CD4-positive, CD25-positive, alpha-beta regulatory T cell (primary cell): Measurements from ENCODE around the gene GPR89B. TPM values are rescaled to one million over a fixed set of nuclear protein-coding genes. Genes with fewer than 3 reads are reported as not detected.
"Not testable (repeated sequence)": the region's sequence is repeated elsewhere in the genome, so short reads cannot be mapped to it uniquely, and the experiment has no call there.

ENCODE experiments used
- ATAC-seq, 2 donors: fragments of 150-1000 bp; cut with Tn5 transposase; one replicate each; pipeline ENCODE4 v1.10.0; 2021; ENCODE audit warnings: low read depth in 2 of 2, moderate number of reproducible peaks in 2 of 2, moderate library complexity in 1 of 2
- DNase-seq, 3 donors: peaks; one replicate each; pipeline versions ENCODE4 v3.0.0 to v3.0.0-alpha.2; 2012 to 2022; ENCODE audit warnings: mixed read lengths in 1 of 3
- H3K27ac ChIP-seq: one replicate; pipeline ENCODE4 v1.7.0; 2013; ENCODE audit warnings: mild to moderate bottlenecking, low read length; ENCODE audit not compliant: insufficient read depth, poor library complexity, severe bottlenecking
- H3K27me3 ChIP-seq: one replicate; pipeline ENCODE4 v1.7.0; 2013; ENCODE audit warnings: low read length; ENCODE audit not compliant: control insufficient read depth, insufficient read depth
- H3K36me3 ChIP-seq: one replicate; pipeline ENCODE4 v1.7.0; 2013; ENCODE audit warnings: mild to moderate bottlenecking, low read length, moderate library complexity; ENCODE audit not compliant: control insufficient read depth, insufficient read depth
- H3K4me1 ChIP-seq: 2 replicates; pipeline ENCODE4 v1.7.0; 2013; ENCODE audit warnings: mild to moderate bottlenecking, low read length; ENCODE audit not compliant: insufficient read depth, control insufficient read depth, poor library complexity, severe bottlenecking
- H3K4me3 ChIP-seq: one replicate; pipeline ENCODE4 v1.7.0; 2013; ENCODE audit warnings: low read depth, mild to moderate bottlenecking, low read length, moderate library complexity
- H3K9me3 ChIP-seq, 2 experiments: 1 replicate in 1 of 2; 2 replicates in 1 of 2; pipeline ENCODE4 v1.7.0; 2013; ENCODE audit warnings: low read length in 2 of 2, mild to moderate bottlenecking in 1 of 2, moderate library complexity in 1 of 2; ENCODE audit not compliant: control insufficient read depth in 2 of 2
- H3K27ac Mint-ChIP-seq, 3 donors: one replicate each; pipeline ENCODE4 v1.8.0; 2020 to 2022; ENCODE audit warnings: mild to moderate bottlenecking in 3 of 3, mixed read lengths in 3 of 3, moderate library complexity in 2 of 3
- H3K27me3 Mint-ChIP-seq: one replicate; pipeline ENCODE4 v1.8.0; 2022; ENCODE audit warnings: mild to moderate bottlenecking, mixed read lengths
- H3K36me3 Mint-ChIP-seq: one replicate; pipeline ENCODE4 v1.8.0; 2020; ENCODE audit warnings: mixed read lengths
- H3K4me1 Mint-ChIP-seq, 4 donors: one replicate each; pipeline ENCODE4 v1.8.0; 2020 to 2022; ENCODE audit warnings: mixed read lengths in 4 of 4, mild to moderate bottlenecking in 1 of 4
- H3K4me3 Mint-ChIP-seq, 4 donors: one replicate each; pipeline ENCODE4 v1.8.0; 2020 to 2022; ENCODE audit warnings: mild to moderate bottlenecking in 4 of 4, mixed read lengths in 4 of 4, moderate library complexity in 3 of 4
- H3K9me3 Mint-ChIP-seq, 7 donors: one replicate each; pipeline ENCODE4 v1.8.0; 2020 to 2022; ENCODE audit warnings: mixed read lengths in 7 of 7, mild to moderate bottlenecking in 3 of 7, moderate library complexity in 2 of 7
- polyA plus RNA-seq, 4 donors: library from polyadenylated mRNA; unstranded; fragments of 300-500 nt; fragmentation: Illumina TruSeq; gene quantifications; one replicate each; pipeline ENCODE4 v1.2.3, GENCODE V29; 2021
- total RNA-seq: library from RNA; stranded (reverse); gene quantifications from one replicate; pipeline ENCODE4 v1.2.3, GENCODE V29; 2022

The GPR89B gene
- total and polyA plus RNA-seq, 5 donors from 2014 or later = 19.1 to 22.6 (median 19.5) TPM

- Mint-ChIP-seq H3K4me1 (peaks cover 0 to 10% (median 2%) of the 10 kb centered on the region in 4 donors), H3K27ac (peak overlapping the region in 1 of 3 donors; percentile 86), H3K27me3 (peaks cover 38% of the 10 kb centered on the region)
- H3K4me1 ChIP-seq, H3K36me3 Mint-ChIP-seq, H3K27ac ChIP-seq, H3K9me3 ChIP-seq, ATAC-seq, H3K36me3 ChIP-seq, H3K4me3 ChIP-seq, H3K27me3 ChIP-seq, H3K9me3 Mint-ChIP-seq, H3K4me3 Mint-ChIP-seq: not testable (repeated sequence)
- peak in 1 of 3 donors; percentile 18 for DNase-seq
These were observed 85.2 kb downstream of the GPR89B start for GRCh38 chr1:148013177-148014144.

DNA sequence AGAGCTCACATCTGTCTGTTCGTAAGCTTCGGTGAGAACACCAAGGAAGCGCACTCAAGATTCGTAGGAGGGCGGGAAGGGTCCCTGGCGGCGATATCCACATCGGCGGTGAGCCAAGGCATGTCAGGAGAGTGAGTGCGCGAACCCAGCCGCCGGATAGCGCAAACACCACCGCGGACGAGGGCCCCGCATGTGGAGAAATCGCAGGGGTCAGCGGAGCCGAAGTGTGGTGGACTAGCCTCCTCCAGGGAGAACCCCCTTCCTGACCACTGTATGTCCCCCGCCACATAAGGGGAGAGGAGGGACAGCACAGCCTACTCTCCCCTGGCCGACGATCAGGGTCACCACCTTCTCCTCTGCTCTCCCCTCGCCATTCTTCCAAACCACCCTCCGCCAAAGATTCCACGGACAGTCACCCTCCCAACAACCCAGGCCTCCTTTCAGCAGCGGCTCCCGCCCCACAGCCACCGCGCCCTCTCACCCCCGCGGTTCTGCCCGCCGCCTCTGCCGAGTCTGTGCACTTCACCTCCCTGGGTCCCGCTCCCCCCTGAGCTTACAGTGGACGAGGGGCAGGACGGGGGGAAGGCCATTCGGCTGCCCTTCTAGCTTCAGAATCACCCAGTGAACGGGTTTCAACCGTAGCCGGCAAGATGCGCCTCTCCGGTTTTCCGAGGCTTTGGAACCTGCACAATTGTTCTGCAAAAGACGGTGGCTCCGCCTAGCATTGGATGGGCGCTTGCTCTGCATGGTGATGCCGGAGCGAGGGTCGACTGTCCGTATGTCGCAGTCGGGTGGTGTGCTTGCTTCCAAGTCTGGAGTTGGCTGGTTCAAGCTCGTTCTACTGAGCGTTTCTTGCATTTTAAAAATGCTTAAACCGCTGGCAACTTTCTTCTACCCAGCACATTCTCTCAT lies 86.3 kb downstream of the GPR89B start:
- H3K4me3 ChIP-seq, H3K27me3 ChIP-seq, H3K9me3 ChIP-seq, H3K4me1 ChIP-seq, ATAC-seq, H3K36me3 Mint-ChIP-seq, H3K9me3 Mint-ChIP-seq, DNase-seq, H3K27ac ChIP-seq, H3K27ac Mint-ChIP-seq, H3K36me3 ChIP-seq: not testable (repeated sequence)
- H3K4me1 Mint-ChIP-seq = peaks cover 0 to 10% (median 2%) of the 10 kb centered on the region in 4 donors
- H3K27me3 Mint-ChIP-seq = peaks cover 38% of the 10 kb centered on the region
- H3K4me3 Mint-ChIP-seq = peak overlapping the region in 1 of 4 donors; percentile 38

DNA sequence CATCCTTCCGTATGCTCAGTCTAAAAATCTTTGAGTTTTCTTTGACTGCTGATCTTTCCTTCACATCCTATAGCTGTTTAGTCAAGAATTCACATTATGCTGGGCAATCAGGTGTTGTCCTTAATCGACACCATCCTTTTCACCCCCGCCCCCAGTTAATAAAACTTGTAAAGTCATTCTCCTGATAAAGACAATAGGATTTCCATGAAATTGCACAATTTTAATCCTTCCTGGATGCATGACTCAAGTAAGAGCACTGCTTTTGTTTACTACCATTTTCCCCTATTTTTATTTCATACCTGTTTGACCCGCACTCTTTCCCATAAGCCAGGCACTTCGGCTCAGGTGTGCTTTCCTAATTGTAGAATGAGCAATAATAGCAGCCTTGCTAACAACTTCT lies 96.7 kb downstream of the GPR89B start:
- H3K27ac Mint-ChIP-seq, H3K4me1 Mint-ChIP-seq, H3K9me3 Mint-ChIP-seq, DNase-seq, ATAC-seq, H3K36me3 ChIP-seq, H3K27me3 Mint-ChIP-seq, H3K4me1 ChIP-seq, H3K27me3 ChIP-seq, H3K4me3 ChIP-seq, H3K9me3 ChIP-seq, H3K27ac ChIP-seq, H3K4me3 Mint-ChIP-seq, H3K36me3 Mint-ChIP-seq: not testable (repeated sequence)

- H3K27me3 ChIP-seq, H3K9me3 ChIP-seq, H3K36me3 ChIP-seq, H3K27me3 Mint-ChIP-seq, H3K4me1 ChIP-seq, H3K36me3 Mint-ChIP-seq, H3K4me3 Mint-ChIP-seq, H3K27ac ChIP-seq, ATAC-seq, H3K4me3 ChIP-seq, H3K4me1 Mint-ChIP-seq, H3K27ac Mint-ChIP-seq, DNase-seq, H3K9me3 Mint-ChIP-seq: not testable (repeated sequence)
These were observed 98.8 kb downstream of the GPR89B start for GRCh38 chr1:148027004-148027403.

DNA sequence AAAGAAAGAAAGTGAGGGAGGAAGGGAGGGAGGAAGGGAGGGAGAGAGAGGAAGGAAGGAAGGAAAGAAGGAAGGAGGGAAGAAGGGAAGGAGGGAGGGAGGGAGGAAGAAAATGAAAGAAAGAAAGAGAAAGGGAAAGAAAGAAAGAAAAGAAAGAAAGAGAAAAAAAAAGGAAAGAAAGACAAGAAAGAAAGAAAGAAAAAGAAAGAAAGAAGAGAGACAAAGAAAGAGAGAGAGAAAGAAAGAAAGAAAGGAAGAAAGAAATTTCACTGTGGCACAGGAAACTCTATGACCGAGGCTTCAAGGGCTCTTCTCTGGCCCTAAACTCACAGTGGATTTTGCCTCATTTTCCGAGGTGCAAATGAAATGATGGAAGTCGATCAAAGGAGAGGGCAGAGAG lies 104.0 kb downstream of the GPR89B start:
- not testable (repeated sequence) for DNase-seq, ATAC-seq, H3K4me1 ChIP-seq, H3K9me3 ChIP-seq, H3K4me3 ChIP-seq, H3K4me1 Mint-ChIP-seq, H3K27me3 ChIP-seq, H3K27ac ChIP-seq, H3K36me3 ChIP-seq, H3K27me3 Mint-ChIP-seq, H3K9me3 Mint-ChIP-seq, H3K27ac Mint-ChIP-seq, H3K36me3 Mint-ChIP-seq
- peak overlapping the region in 2 of 4 donors; percentile 33 to 61 for H3K4me3 Mint-ChIP-seq

GRCh38 chr1:148032690-148033089 lies 104.5 kb downstream of the GPR89B start:
- not testable (repeated sequence) for H3K27me3 ChIP-seq, H3K27me3 Mint-ChIP-seq, H3K27ac Mint-ChIP-seq, H3K9me3 ChIP-seq, H3K4me1 ChIP-seq, H3K9me3 Mint-ChIP-seq, DNase-seq, H3K4me3 Mint-ChIP-seq, H3K36me3 Mint-ChIP-seq, H3K4me1 Mint-ChIP-seq, H3K4me3 ChIP-seq, H3K36me3 ChIP-seq, ATAC-seq, H3K27ac ChIP-seq

- H3K4me1 Mint-ChIP-seq = not testable (repeated sequence)
These were observed 104.9 kb downstream of the GPR89B start for GRCh38 chr1:148033147-148033546.

More at GRCh38 chr1:148033147-148033546, 104.9 kb downstream of the GPR89B start:
- H3K27me3 ChIP-seq, H3K4me1 ChIP-seq, H3K9me3 Mint-ChIP-seq, ATAC-seq, H3K4me3 Mint-ChIP-seq, H3K36me3 Mint-ChIP-seq, H3K27ac Mint-ChIP-seq, H3K27ac ChIP-seq, H3K9me3 ChIP-seq, H3K27me3 Mint-ChIP-seq, H3K4me3 ChIP-seq, H3K36me3 ChIP-seq, DNase-seq: not testable (repeated sequence)
